HG03521 (cell line): ENCODE measurements around the gene CBL.

Experiments used
- ATAC-seq: cut with Tn5 transposase; IDR thresholded peaks from one replicate; pipeline ENCODE4 v1.9.1; 2021; ENCODE audit warnings: mild to moderate bottlenecking, moderate library complexity; ENCODE audit not compliant: unreplicated experiment

Gene CBL

GRCh38 chr11:119263352-119263940 lies 57.3 kb downstream of the CBL start:
- no peak for ATAC-seq

GRCh38 chr11:119266063-119266462 lies 59.9 kb downstream of the CBL start:
- ATAC-seq, result no peak

GRCh38 chr11:119266517-119267255 lies 60.5 kb downstream of the CBL start:
- no peak for ATAC-seq

- ATAC-seq, result no peak
These were observed 61.5 kb downstream of the CBL start for GRCh38 chr11:119267645-119268044.

GRCh38 chr11:119273721-119274120 lies 67.6 kb downstream of the CBL start:
- no peak for ATAC-seq

GRCh38 chr11:119277660-119278059 lies 71.5 kb downstream of the CBL start:
- no peak for ATAC-seq

- no peak for ATAC-seq
These were observed 76.4 kb downstream of the CBL start for GRCh38 chr11:119282495-119282894.

- no peak for ATAC-seq
These were observed 78.4 kb downstream of the CBL start for GRCh38 chr11:119284344-119285157.

- no peak for ATAC-seq
These were observed 79.3 kb downstream of the CBL start for GRCh38 chr11:119285431-119285830.

- no peak for ATAC-seq
These were observed 82.1 kb downstream of the CBL start for GRCh38 chr11:119288219-119288618.

- no peak for ATAC-seq
These were observed 84.9 kb downstream of the CBL start for GRCh38 chr11:119290894-119291497.

GRCh38 chr11:119293461-119293860 lies 87.3 kb downstream of the CBL start:
- no peak for ATAC-seq

- no peak for ATAC-seq
These were observed 89.0 kb downstream of the CBL start for GRCh38 chr11:119295178-119295577.

- no peak for ATAC-seq
These were observed 91.8 kb downstream of the CBL start for GRCh38 chr11:119297938-119298337.

GRCh38 chr11:119298726-119299125 lies 92.6 kb downstream of the CBL start:
- ATAC-seq, result no peak

- no peak for ATAC-seq
These were observed 93.3 kb downstream of the CBL start for GRCh38 chr11:119299416-119299815.

- ATAC-seq, result no peak
These were observed 94.2 kb downstream of the CBL start for GRCh38 chr11:119300198-119300964.

- ATAC-seq, result no peak
These were observed 97.1 kb downstream of the CBL start for GRCh38 chr11:119303227-119303718.

GRCh38 chr11:119305556-119306372 lies 99.6 kb downstream of the CBL start:
- no peak for ATAC-seq
